ENCODE data around the gene CTIF. TPM values are rescaled to one million over a fixed set of nuclear protein-coding genes. Genes with fewer than 3 reads are reported as not detected.

CTIF gene
- total and polyA plus RNA-seq, 4 donors = 10.6 to 26.7 (median 12.3) TPM

GRCh38 chr18:48740851-48741485 lies 202.1 kb downstream of the CTIF start:
- Histone ChIP-seq H3K27ac (ENCODE audit: low read depth in 1 of 2, low read length in 2 of 2) (no peak overlapping the region), H3K9ac (ENCODE audit: low read depth in 1 of 2, low read length in 2 of 2) (no peak overlapping the region), H3K4me3 (ENCODE audit: low read depth in 1 of 3, low read length in 3 of 3) (no peak overlapping the region), H3K4me1 (ENCODE audit: control insufficient read depth in 4 of 4, insufficient read depth in 4 of 4, low read length in 3 of 4) (no peaks in the 10 kb centered on the region), H3K36me3 (ENCODE audit: control insufficient read depth in 4 of 4, insufficient read depth in 3 of 4, low read depth in 1 of 4, low read length in 3 of 4) (peaks cover 0 to 2% (median 0%) of the 10 kb centered on the region in 4 donors), H3K9me3 (ENCODE audit: control insufficient read depth in 4 of 4, low read length in 3 of 4) (no peaks in the 10 kb centered on the region), H3K27me3 (ENCODE audit: control insufficient read depth in 4 of 4, insufficient read depth in 4 of 4, low read length in 3 of 4) (no peaks in the 10 kb centered on the region)
- no peak for TF ChIP-seq CTCF (IDR thresholded peaks at IDR 0.05; ENCODE audit: low read depth, low read length, missing input control)
- 95% methylated on average over 6 of the region's 6 CpGs for WGBS
- no peak for DNase-seq (ENCODE audit: low spot score)

- no peaks in the 10 kb centered on the region for H3K9me3 ChIP-seq (ENCODE audit: control insufficient read depth in 4 of 4, low read length in 3 of 4)
- H3K27ac ChIP-seq (ENCODE audit: low read depth in 1 of 2, low read length in 2 of 2) = no peak overlapping the region
- TF ChIP-seq HNF4A (conservative IDR thresholded peaks at IDR 0.05) = no peak
- TF ChIP-seq FOXA1 (IDR thresholded peaks at IDR 0.05) = no peak
- no peak for TF ChIP-seq CTCF (IDR thresholded peaks at IDR 0.05; ENCODE audit: low read depth, low read length, missing input control)
- TF ChIP-seq FOXA2 (IDR thresholded peaks at IDR 0.05) = no peak
- TF ChIP-seq EGR1 (IDR thresholded peaks at IDR 0.05; ENCODE audit: low read depth in 2 of 2) = no peak
- TF ChIP-seq HNF4G (IDR thresholded peaks at IDR 0.05) = no peak
- no peak for TF ChIP-seq RXRA (IDR thresholded peaks at IDR 0.05)
- TF ChIP-seq ATF3 (IDR thresholded peaks at IDR 0.05) = no peak
- no peak for TF ChIP-seq YY1 (IDR thresholded peaks at IDR 0.05)
- no peak for TF ChIP-seq RAD21 (IDR thresholded peaks at IDR 0.05)
- no peak for TF ChIP-seq ZBTB33 (IDR thresholded peaks at IDR 0.05)
- no peak for TF ChIP-seq NR2F2 (IDR thresholded peaks at IDR 0.05)
- TF ChIP-seq REST (IDR thresholded peaks at IDR 0.05) = no peak
- DNase-seq (ENCODE audit: low spot score) = no peak
- no peak overlapping the region for H3K9ac ChIP-seq (ENCODE audit: low read depth in 1 of 2, low read length in 2 of 2)
- no peaks in the 10 kb centered on the region for H3K36me3 ChIP-seq (ENCODE audit: control insufficient read depth in 4 of 4, insufficient read depth in 3 of 4, low read depth in 1 of 4, low read length in 3 of 4)
- 96% methylated on average over 6 of the region's 6 CpGs for WGBS
- no peak overlapping the region for H3K4me3 ChIP-seq (ENCODE audit: low read depth in 1 of 3, low read length in 3 of 3)
- no peaks in the 10 kb centered on the region for H3K4me1 ChIP-seq (ENCODE audit: control insufficient read depth in 4 of 4, insufficient read depth in 4 of 4, low read length in 3 of 4)
- no peaks in the 10 kb centered on the region for H3K27me3 ChIP-seq (ENCODE audit: control insufficient read depth in 4 of 4, insufficient read depth in 4 of 4, low read length in 3 of 4)
Measured at GRCh38 chr18:48741866-48742265, 203.0 kb downstream of the CTIF start.

Data from liver (tissue), 9 donors.